ENCODE measurements around the gene PFKFB3. TPM values are rescaled to one million over a fixed set of nuclear protein-coding genes. Genes with fewer than 3 reads are reported as not detected.

The PFKFB3 gene
- total RNA-seq, 1 donor from 2014 or later, result 54.9 TPM

- H3K4me3 ChIP-seq (ENCODE audit: low read depth, low read length), result no peak overlapping the region
- no peak for TF ChIP-seq CTCF (conservative IDR thresholded peaks at IDR 0.05; ENCODE audit: low read depth, low read length)
- no peak for DNase-seq (ENCODE audit: low read depth)
Measured at GRCh38 chr10:6229746-6230145, 27.0 kb downstream of the PFKFB3 start.

- no peak for DNase-seq (ENCODE audit: low read depth)
- TF ChIP-seq CTCF (conservative IDR thresholded peaks at IDR 0.05; ENCODE audit: low read depth, low read length), result no peak
- no peak overlapping the region for H3K4me3 ChIP-seq (ENCODE audit: low read depth, low read length)
Measured at GRCh38 chr10:6230315-6230714, 27.6 kb downstream of the PFKFB3 start.

- H3K4me3 ChIP-seq (ENCODE audit: low read depth, low read length), result no peak overlapping the region
- DNase-seq (ENCODE audit: low read depth), result no peak
- TF ChIP-seq CTCF (conservative IDR thresholded peaks at IDR 0.05; ENCODE audit: low read depth, low read length), result no peak
Measured at GRCh38 chr10:6231146-6231545, 28.4 kb downstream of the PFKFB3 start.

- H3K4me3 ChIP-seq (ENCODE audit: low read depth, low read length), result no peak overlapping the region
- TF ChIP-seq CTCF (conservative IDR thresholded peaks at IDR 0.05; ENCODE audit: low read depth, low read length), result no peak
- no peak for DNase-seq (ENCODE audit: low read depth)
Measured at GRCh38 chr10:6231730-6232129, 29.0 kb downstream of the PFKFB3 start.

GRCh38 chr10:6232225-6232807 is 29.6 kb downstream of the PFKFB3 start:
- no peak for DNase-seq (ENCODE audit: low read depth)
- no peak for TF ChIP-seq CTCF (conservative IDR thresholded peaks at IDR 0.05; ENCODE audit: low read depth, low read length)
- no peak overlapping the region for H3K4me3 ChIP-seq (ENCODE audit: low read depth, low read length)

- no peak overlapping the region for H3K4me3 ChIP-seq (ENCODE audit: low read depth, low read length)
- TF ChIP-seq CTCF (conservative IDR thresholded peaks at IDR 0.05; ENCODE audit: low read depth, low read length), result no peak
Measured at GRCh38 chr10:6232846-6233724, 30.4 kb downstream of the PFKFB3 start.

More at GRCh38 chr10:6232846-6233724, 30.4 kb downstream of the PFKFB3 start:
- DNase-seq (ENCODE audit: low read depth), result no peak
